HG03045 (cell line): ENCODE data around the gene AIP.

ENCODE experiments used
- ATAC-seq: cut with Tn5 transposase; IDR thresholded peaks from one replicate; pipeline ENCODE4 v1.9.1; 2021; ENCODE audit warnings: mild to moderate bottlenecking, moderate library complexity; ENCODE audit not compliant: unreplicated experiment

Gene AIP

GRCh38 chr11:67525275-67525976, 42.6 kb downstream of the AIP start:
- ATAC-seq = no peak

- ATAC-seq = no peak
These were observed 45.5 kb downstream of the AIP start for GRCh38 chr11:67528376-67528775.

- ATAC-seq = no peak
These were observed 47.4 kb downstream of the AIP start for GRCh38 chr11:67530282-67530592.

- no peak for ATAC-seq
These were observed 50.1 kb downstream of the AIP start for GRCh38 chr11:67532889-67533288.

- no peak for ATAC-seq
These were observed 51.3 kb downstream of the AIP start for GRCh38 chr11:67534070-67534679.

- no peak for ATAC-seq
These were observed 52.7 kb downstream of the AIP start for GRCh38 chr11:67535561-67535960.

- no peak for ATAC-seq
These were observed 55.5 kb downstream of the AIP start for GRCh38 chr11:67538306-67538705.

- no peak for ATAC-seq
These were observed 56.1 kb downstream of the AIP start for GRCh38 chr11:67538823-67539505.

GRCh38 chr11:67539550-67539949, 56.7 kb downstream of the AIP start:
- no peak for ATAC-seq
